Esophagus squamous epithelium (tissue), 4 donors: ENCODE measurements around the gene GET4.

Experiments
- POLR2A ChIP-seq, 4 donors: fragments of 450-650 bp; IDR thresholded peaks; one replicate each; pipeline ENCODE4 v1.6.1; 2017; ENCODE audit warnings: antibody characterized with exemption in 4 of 4, mild to moderate bottlenecking in 4 of 4, moderate library complexity in 3 of 4
- TF ChIP-seq, protein P1 (sequence below), 6 experiments: fragments of 450-650 bp in 4 of 6; fragments of 200-600 bp in 2 of 6; sonication (generic) in 2 of 6; IDR thresholded peaks; one replicate each; pipeline ENCODE4 v1.5.1; 2016 to 2019; ENCODE audit warnings: antibody characterized with exemption in 6 of 6, mild to moderate bottlenecking in 4 of 6, moderate library complexity in 4 of 6

DNA sequence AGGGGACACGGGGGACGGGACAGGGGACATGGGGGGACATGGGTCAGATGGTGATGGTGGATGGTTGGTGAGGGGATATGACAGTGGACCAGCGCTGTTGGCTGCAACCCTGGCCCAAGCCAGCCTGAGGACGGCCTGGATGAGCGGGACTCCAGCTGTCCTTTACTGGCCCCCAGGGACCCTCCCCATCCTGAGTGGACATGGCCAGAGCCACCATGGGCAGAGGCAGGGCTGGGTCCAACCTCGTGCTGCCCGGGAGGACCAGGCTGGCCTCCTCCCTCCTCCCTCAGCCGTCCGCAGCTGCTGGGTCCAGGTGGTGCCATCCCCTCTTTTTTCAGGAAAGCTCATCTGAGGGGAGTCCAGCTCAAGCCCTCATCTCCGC, 30.4 kb downstream of the GET4 start:
- TF ChIP-seq, protein P1, sequence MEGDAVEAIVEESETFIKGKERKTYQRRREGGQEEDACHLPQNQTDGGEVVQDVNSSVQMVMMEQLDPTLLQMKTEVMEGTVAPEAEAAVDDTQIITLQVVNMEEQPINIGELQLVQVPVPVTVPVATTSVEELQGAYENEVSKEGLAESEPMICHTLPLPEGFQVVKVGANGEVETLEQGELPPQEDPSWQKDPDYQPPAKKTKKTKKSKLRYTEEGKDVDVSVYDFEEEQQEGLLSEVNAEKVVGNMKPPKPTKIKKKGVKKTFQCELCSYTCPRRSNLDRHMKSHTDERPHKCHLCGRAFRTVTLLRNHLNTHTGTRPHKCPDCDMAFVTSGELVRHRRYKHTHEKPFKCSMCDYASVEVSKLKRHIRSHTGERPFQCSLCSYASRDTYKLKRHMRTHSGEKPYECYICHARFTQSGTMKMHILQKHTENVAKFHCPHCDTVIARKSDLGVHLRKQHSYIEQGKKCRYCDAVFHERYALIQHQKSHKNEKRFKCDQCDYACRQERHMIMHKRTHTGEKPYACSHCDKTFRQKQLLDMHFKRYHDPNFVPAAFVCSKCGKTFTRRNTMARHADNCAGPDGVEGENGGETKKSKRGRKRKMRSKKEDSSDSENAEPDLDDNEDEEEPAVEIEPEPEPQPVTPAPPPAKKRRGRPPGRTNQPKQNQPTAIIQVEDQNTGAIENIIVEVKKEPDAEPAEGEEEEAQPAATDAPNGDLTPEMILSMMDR (IDR thresholded peaks at IDR 0.05): no peak
- TF ChIP-seq POLR2A (IDR thresholded peaks at IDR 0.05): no peak
